ENCODE results near the gene RD3L. TPM values are rescaled to one million over a fixed set of nuclear protein-coding genes. Genes with fewer than 3 reads are reported as not detected.

Gene RD3L
- total and polyA plus RNA-seq, 2 of the 4 experiments (the other 2 are of a cell fraction), result not detected

DNA sequence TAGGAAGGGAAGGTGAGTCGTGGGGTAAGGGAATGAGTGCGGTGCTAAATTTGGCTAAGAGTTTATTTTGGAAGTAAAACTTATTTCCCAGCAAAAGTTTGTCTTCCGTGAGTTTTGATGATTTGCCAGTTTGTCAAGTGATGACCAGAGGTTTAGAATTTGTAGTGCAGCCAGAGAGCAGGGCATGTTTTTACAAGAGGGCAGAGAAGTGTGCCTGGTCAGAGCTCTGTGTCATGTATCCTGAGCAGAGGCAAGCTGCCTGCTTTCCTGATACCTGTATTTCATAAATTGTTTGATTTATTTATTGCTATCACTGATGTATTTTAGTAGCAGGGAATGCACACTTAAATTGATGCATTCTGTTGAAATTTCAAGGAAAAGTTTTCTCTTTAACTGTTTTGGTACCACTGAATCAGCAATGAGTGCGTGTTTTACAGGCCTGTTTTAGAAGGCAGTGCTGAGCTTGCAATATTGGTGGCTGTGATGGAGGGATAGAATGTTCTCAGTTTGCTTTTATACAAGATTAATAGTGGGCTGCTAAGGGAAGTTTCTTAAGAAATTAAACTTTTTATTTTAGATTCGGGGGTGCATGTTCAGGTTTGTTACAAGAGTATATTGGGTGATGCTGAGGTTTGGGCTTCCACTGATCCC, 19.7 kb upstream of the RD3L start:
- Histone ChIP-seq H3K79me1 (ENCODE audit: low read depth in 1 of 2, low read length in 2 of 2) (no peaks in the 10 kb centered on the region), H3K27ac (ENCODE audit: insufficient read depth, low read length) (no peak overlapping the region), H3K23ac (ENCODE audit: low read depth, low read length) (no peak overlapping the region), H3K4ac (ENCODE audit: low read depth, low read length) (no peak overlapping the region), H4K8ac (ENCODE audit: low read depth in 2 of 2, low read length in 2 of 2) (no peak overlapping the region), H3K4me3 (ENCODE audit: insufficient read depth, low read depth, low read length) (no peak overlapping the region), H2BK20ac (ENCODE audit: low read depth, low read length) (no peak overlapping the region), H3K4me1 (ENCODE audit: control insufficient read depth, insufficient read depth, low read length) (no peaks in the 10 kb centered on the region), H3K27me3 (ENCODE audit: control insufficient read depth, insufficient read depth, low read length) (peaks cover 7% of the 10 kb centered on the region), H3K56ac (ENCODE audit: extremely low read depth, insufficient read depth, low read length) (no peak overlapping the region), H3K36me3 (ENCODE audit: control insufficient read depth, insufficient read depth, low read length) (no peaks in the 10 kb centered on the region), H4K91ac (ENCODE audit: insufficient read depth, low read depth, low read length) (no peak overlapping the region), H3K4me2 (ENCODE audit: low read depth, low read length) (no peak overlapping the region), H3K14ac (replicated peaks; ENCODE audit: low read depth, low read length) (no peak overlapping the region), H2BK5ac (ENCODE audit: low read depth, low read length, poor library complexity, severe bottlenecking) (no peak overlapping the region), H2BK120ac (ENCODE audit: low read depth, low read length) (no peak overlapping the region), H4K20me1 (ENCODE audit: insufficient read depth, low read length) (no peaks in the 10 kb centered on the region), H3K9me1 (ENCODE audit: insufficient read depth, low read length) (no peaks in the 10 kb centered on the region), H2AK9ac (replicated peaks; ENCODE audit: low read depth, low read length, poor library complexity) (no peak overlapping the region), H2AFZ (replicated peaks; ENCODE audit: low read length, poor library complexity) (no peak overlapping the region), H3K18ac (ENCODE audit: low read depth, low read length) (no peak overlapping the region), H2BK15ac (ENCODE audit: low read depth, low read length) (no peak overlapping the region), H3K9ac (ENCODE audit: low read depth, low read length) (no peak overlapping the region), H3K9me3 (ENCODE audit: control insufficient read depth, insufficient read depth, low read length) (no peaks in the 10 kb centered on the region), H2AK5ac (ENCODE audit: low read depth, low read length) (no peak overlapping the region), H4K5ac (ENCODE audit: low read depth, low read length) (no peak overlapping the region)
- in situ Hi-C loops (cut with MboI; ENCODE audit: low sequenced_read_pairs) (no loop called here), dilution Hi-C loops (cut with HindIII; ENCODE audit: low sequenced_read_pairs, unreplicated experiment) (no loop called here), intact Hi-C loops (cut with micrococcal nuclease) (no loop called here)
- 71% methylated on average over 2 of the region's 5 CpGs; no CpG with 5 or more reads in 1 of the 2 experiments for WGBS, 2 experiments (ENCODE audit: extremely low coverage in 2 of 2, insufficient read length in 1 of 2)
- CTCF ChIA-PET, result no interaction called here
- TF ChIP-seq MAFK (IDR thresholded peaks at IDR 0.05; ENCODE audit: low read depth, low read length), result peak; percentile 65
- TF ChIP-seq, protein P1, sequence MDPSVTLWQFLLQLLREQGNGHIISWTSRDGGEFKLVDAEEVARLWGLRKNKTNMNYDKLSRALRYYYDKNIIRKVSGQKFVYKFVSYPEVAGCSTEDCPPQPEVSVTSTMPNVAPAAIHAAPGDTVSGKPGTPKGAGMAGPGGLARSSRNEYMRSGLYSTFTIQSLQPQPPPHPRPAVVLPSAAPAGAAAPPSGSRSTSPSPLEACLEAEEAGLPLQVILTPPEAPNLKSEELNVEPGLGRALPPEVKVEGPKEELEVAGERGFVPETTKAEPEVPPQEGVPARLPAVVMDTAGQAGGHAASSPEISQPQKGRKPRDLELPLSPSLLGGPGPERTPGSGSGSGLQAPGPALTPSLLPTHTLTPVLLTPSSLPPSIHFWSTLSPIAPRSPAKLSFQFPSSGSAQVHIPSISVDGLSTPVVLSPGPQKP (IDR thresholded peaks at IDR 0.05; ENCODE audit: borderline replicate concordance, low read depth, low read length), result no peak
- TF ChIP-seq SMC3 (IDR thresholded peaks at IDR 0.05; ENCODE audit: low read depth, low read length), result no peak
- no peak for TF ChIP-seq RCOR1 (IDR thresholded peaks at IDR 0.05; ENCODE audit: insufficient replicate concordance, low read length)
- DNase-seq, result no peak
- POLR2A ChIA-PET (ENCODE audit: unreplicated experiment), result interaction anchor here (0.5 kb wide), 1 partner anchor 7 kb away, joined by 6 read pairs; no protein-coding TSS in a partner anchor
- no peak for ATAC-seq (ENCODE audit: low read depth)
- BruUV-seq (replicated peaks), result no TSS peak
